Omental fat pad (tissue), 4 donors: ENCODE results near the gene TRMT112. TPM values are rescaled to one million over a fixed set of nuclear protein-coding genes. Genes with fewer than 3 reads are reported as not detected.
A peak's percentile ranks its signal among the peaks of the same experiment; 100 is the strongest.

ENCODE experiments used
- ATAC-seq: fragments of 150-250 bp; one replicate; pipeline ENCODE4 v1.9.1; 2016; ENCODE audit warnings: mild to moderate bottlenecking, moderate library complexity; ENCODE audit not compliant: low FRiP score
- DNase-seq: peaks from one replicate; pipeline ENCODE4 v3.0.0-alpha.2; 2019; ENCODE audit warnings: low spot score
- CTCF ChIP-seq, 3 donors: fragments of 450-650 bp; IDR thresholded peaks; one replicate each; pipeline ENCODE4 v1.5.1; 2016 to 2017; ENCODE audit warnings: antibody characterized with exemption in 3 of 3, mild to moderate bottlenecking in 3 of 3, moderate library complexity in 2 of 3
- small RNA-seq: library from RNA; depleted of rRNA; stranded (forward); fragments of <200 nt; gene quantifications from one replicate; pipeline ENCODE3, GENCODE V24; 2016
- total RNA-seq, 4 donors: library from RNA; depleted of rRNA; stranded (reverse); fragments of >200 nt; gene quantifications; one replicate each; pipeline ENCODE4 v1.1.0, GENCODE V29; 2016

TRMT112 gene
- total RNA-seq, 4 donors from 2014 or later, result 180 to 263 (median 215) TPM

GRCh38 chr11:64269540-64270220 lies 47.7 kb downstream of the TRMT112 start:
- TF ChIP-seq CTCF (IDR thresholded peaks at IDR 0.05), result no peak
- DNase-seq (peak; percentile 88), ATAC-seq (peak; percentile 94)

GRCh38 chr11:64268893-64269539 lies 48.3 kb downstream of the TRMT112 start:
- ATAC-seq (no peak), DNase-seq (no peak)
- no peak for TF ChIP-seq CTCF (IDR thresholded peaks at IDR 0.05)

GRCh38 chr11:64268025-64268892 lies 49.1 kb downstream of the TRMT112 start:
- ATAC-seq (no peak), DNase-seq (no peak)
- TF ChIP-seq CTCF (IDR thresholded peaks at IDR 0.05), result no peak

- TF ChIP-seq CTCF (IDR thresholded peaks at IDR 0.05), result no peak
- ATAC-seq (no peak), DNase-seq (no peak)
These were observed 50.0 kb downstream of the TRMT112 start for GRCh38 chr11:64267207-64267945.

Small RNAs within 50 kb of the gene (small RNA-seq; reads per million reads assigned to genes)
- gene MIR7155, result 0.64 reads per million
- gene RF00019, result not detected

Other genes starting within 250 kb of the TRMT112 start
- gene MACROD1, start 151.4 kb downstream of the TRMT112 start, total RNA-seq, result 10 to 100 TPM; 13.8 to 40.9 (median 26.2) TPM
- 100 to 1,000 TPM in 2 of 4 donors, 10 to 100 TPM in 2; 73.0 to 174 (median 135) TPM for gene STIP1, start 131.4 kb downstream of the TRMT112 start, total RNA-seq
- 100 to 1,000 TPM in 1 of 4 donors, 10 to 100 TPM in 3; 35.0 to 101 (median 45.6) TPM for gene FERMT3, start 110.8 kb downstream of the TRMT112 start, total RNA-seq
- 10 to 100 TPM; 26.3 to 56.6 (median 37.3) TPM for gene TRPT1, start 91.4 kb downstream of the TRMT112 start, total RNA-seq
- gene NUDT22, start 91.3 kb downstream of the TRMT112 start, total RNA-seq, result 10 to 100 TPM; 22.8 to 47.8 (median 38.0) TPM
- 10 to 100 TPM; 19.2 to 25.8 (median 21.6) TPM for gene DNAJC4, start 87.0 kb downstream of the TRMT112 start, total RNA-seq
- 100 to 1,000 TPM in 3 of 4 donors, 10 to 100 TPM in 1; 89.2 to 172 (median 149) TPM for gene VEGFB, start 83.0 kb downstream of the TRMT112 start, total RNA-seq
- 10 to 100 TPM; 41.8 to 78.5 (median 49.5) TPM for gene FKBP2, start 76.5 kb downstream of the TRMT112 start, total RNA-seq
- gene PPP1R14B, start 70.6 kb downstream of the TRMT112 start, total RNA-seq, result 100 to 1,000 TPM in 1 of 4 donors, 10 to 100 TPM in 3; 95.0 to 140 (median 97.9) TPM
- gene PLCB3, start 66.0 kb downstream of the TRMT112 start, total RNA-seq, result 10 to 100 TPM; 14.7 to 26.5 (median 19.7) TPM
- gene BAD, start 32.9 kb downstream of the TRMT112 start, total RNA-seq, result 10 to 100 TPM; 47.9 to 89.7 (median 78.8) TPM
- gene GPR137, start 31.7 kb downstream of the TRMT112 start, total RNA-seq, result 10 to 100 TPM in 3 of 4 donors, 1 to 10 TPM in 1; 8.2 to 20.6 (median 12.7) TPM
- gene KCNK4, start 26.3 kb downstream of the TRMT112 start, total RNA-seq, result not detected
- gene CATSPERZ, start 17.2 kb downstream of the TRMT112 start, total RNA-seq, result not detected
- 10 to 100 TPM; 32.1 to 50.8 (median 44.6) TPM for gene ESRRA, start 12.0 kb downstream of the TRMT112 start, total RNA-seq
- gene PRDX5, start 562 bp upstream of the TRMT112 start, total RNA-seq, result 100 to 1,000 TPM; 174 to 263 (median 238) TPM
- gene CCDC88B, start 22.6 kb upstream of the TRMT112 start, total RNA-seq, result 10 to 100 TPM in 2 of 4 donors, 1 to 10 TPM in 2; 6.2 to 24.1 (median 10.3) TPM
- 10 to 100 TPM; 15.7 to 64.2 (median 28.1) TPM for gene RPS6KA4, start 41.6 kb upstream of the TRMT112 start, total RNA-seq
- not detected for gene SLC22A11, start 238.4 kb upstream of the TRMT112 start, total RNA-seq